Right forelimb (tissue), 1 donor: ENCODE data around the gene UMOD.
"Not testable (repeated sequence)": the region's sequence is repeated elsewhere in the genome, so short reads cannot be mapped to it uniquely, and the experiment has no call there.

ENCODE experiments used
- DNase-seq: peaks from one replicate; pipeline ENCODE4 v3.0.0-alpha.2; 2018

UMOD gene

DNA sequence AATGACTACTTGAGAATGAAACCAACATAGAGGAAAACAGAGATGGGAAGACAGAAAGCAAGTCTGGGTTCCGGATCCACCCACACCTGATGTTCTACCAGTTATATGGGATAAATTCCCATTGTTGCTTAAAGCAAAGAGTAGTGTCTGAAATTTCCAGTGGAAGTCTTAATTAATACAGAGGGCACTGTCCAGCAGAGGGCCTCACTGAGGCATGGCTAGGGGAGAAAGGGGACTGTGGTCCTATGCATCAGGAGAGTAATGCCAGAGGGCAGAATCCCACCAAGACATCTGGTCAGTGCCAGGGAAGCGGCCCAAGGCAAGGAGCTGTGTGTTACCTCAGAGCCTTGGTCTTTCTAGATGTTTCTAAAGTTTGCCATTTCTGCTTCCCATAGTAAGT is 7.5 kb upstream of the UMOD start:
- DNase-seq = no peak

DNA sequence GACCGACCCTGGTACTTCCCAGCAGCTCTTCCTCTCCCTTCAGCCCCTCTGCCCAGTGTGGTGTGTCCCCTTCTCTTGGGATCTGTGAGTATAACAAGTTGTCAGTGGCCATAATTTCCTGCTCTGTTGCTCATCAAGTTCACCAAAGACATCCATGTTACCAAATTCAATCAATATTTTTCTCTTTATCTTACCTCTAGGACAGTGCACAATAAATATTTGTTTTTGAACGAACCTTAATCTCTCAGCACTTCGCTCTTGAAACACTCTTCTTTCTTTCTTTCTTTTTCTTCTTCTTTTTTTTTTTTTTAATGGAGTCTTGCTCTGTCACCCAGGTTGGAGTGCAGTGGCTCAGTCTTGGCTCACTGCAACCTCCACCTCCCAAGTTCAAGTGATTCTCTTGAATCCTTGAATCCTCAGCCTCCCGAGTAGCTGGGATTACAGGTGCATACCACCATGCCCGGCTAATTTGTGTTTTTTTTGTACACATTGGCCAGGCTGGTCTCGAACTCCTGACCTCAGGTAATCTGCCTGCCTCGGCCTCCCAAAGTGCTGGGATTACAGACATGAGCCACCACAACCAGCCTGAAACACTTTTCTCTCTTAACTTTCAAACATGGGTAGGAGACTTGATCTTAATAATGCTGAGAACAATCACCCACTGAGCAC is 2.7 kb upstream of the UMOD start:
- no peak for DNase-seq

DNA sequence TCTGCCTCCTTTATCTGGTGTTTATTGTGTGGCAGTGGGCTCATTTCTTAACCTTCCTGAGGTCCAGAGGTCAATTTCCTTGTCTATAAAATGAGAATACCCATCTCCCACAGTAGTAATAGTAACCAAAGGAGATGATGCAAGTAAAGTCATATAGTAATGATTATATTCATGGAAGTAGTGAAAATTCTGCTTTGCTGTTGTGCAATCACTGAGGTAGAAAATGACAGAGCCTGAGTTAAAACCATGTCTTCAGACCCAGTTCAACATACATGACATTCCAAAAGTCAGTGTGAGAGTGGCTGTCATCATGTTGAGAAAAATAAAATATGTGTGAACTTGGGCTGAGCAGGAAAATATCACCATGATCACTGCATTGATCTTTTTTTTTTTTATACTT is 864 bp upstream of the UMOD start:
- DNase-seq = no peak

DNA sequence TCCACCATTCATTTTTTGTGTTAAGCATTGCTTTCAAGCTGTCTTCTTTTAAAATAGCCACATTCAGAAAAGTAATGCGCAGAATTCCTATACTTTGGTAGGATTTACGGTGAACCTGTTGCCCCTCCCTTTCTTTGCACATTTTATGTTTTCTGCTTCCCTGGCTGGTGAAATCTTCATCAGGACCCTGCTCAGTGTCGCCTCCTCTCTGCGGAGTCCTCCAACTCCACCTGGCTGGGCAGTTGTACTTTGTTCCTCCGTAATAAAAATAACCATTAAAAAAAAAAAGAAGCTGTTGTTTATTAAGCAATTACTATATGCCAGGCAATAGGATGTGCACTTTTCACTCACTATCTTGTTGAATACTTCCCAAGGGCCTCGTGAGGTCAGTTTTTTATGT is 2.9 kb downstream of the UMOD start:
- no peak for DNase-seq

DNA sequence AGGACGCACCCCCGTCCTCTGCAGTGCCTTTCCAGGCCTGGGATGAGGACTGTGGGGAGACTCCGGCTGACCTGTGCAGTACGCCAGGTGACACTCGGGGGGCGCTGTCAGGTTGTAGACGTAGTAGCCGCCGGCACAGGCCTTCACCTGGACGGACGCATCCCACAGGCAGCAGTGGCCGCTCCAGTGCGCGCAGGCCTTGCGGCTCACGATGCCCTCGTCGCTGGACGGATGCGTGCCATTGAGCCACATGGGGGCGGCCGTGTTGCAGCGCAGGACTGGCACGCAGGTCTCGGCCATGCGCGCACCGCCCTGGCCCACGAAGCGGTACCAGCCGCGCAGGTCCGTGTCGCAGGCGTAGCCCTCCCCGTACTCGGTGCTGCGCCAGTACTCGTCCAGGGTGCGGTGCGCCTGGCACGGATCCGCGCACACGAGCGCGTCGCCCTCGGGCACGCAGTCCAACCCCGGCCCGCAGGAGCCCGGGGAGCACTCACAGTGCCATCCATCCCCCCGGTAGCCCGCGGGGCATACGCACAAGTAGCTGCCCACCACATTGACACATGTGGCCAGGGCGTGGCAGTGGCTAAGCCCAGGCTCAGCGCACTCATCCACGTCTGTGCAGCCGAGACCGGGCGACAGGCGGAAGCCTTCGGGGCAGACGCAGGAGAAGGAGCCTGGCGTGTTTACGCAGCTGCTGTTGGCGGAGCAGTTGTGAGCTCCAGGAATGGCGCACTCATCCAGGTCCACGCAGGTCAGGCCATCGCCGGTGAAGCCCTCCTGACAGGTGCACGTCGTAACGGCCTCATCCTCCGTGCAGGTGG is 3.9 kb downstream of the UMOD start:
- DNase-seq = no peak

DNA sequence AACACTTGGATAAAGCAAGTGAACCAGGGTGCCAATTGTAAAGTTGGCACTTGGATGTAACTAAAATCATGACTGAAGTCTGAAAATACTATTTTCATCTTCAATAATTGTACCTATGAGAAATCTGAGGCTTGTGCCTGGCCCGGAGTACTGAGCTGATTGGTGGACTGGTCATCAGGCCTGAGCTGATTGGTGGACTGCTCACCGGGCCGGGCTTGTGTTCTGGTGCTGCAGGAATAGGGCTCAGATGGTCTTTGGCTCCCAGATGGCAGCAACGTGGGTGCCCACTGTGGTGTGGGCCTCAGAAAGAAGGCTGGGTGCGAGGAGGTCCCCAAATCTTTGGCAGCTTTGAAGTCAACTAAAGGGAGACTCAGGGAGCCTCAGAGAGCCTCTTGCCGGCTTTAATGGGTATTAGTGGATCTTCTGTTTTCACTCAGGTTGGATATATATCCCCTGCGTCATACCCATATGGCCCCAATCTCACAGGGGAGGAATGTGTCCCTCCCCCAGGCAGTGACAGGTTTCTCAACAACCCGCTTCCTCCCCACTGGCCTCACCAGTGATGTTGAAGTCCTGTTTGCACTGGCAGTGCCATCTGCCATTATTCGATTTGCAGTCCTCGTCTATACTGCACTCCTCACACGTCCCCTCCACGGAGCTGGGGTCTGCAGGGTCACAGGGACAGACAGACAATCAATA is 4.7 kb downstream of the UMOD start:
- no peak for DNase-seq

DNA sequence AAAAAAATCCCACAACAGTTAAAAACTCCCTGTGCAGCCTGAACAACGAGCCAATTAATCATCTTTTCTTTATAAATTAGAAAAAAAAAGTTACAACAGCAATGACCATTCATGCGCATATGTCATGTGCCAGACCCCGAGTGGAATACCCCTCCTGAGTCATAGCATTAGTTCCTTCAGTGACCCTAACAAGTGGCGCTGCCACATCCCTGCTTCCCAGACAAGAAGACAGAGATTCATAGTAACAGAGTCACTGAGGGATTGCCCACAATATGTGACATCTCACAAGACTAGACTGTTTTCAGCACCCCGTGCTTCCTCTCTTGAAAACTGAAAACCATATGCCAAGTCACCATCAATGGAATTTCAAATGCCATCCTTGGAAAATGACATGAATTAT is 7.9 kb downstream of the UMOD start:
- no peak for DNase-seq

DNA sequence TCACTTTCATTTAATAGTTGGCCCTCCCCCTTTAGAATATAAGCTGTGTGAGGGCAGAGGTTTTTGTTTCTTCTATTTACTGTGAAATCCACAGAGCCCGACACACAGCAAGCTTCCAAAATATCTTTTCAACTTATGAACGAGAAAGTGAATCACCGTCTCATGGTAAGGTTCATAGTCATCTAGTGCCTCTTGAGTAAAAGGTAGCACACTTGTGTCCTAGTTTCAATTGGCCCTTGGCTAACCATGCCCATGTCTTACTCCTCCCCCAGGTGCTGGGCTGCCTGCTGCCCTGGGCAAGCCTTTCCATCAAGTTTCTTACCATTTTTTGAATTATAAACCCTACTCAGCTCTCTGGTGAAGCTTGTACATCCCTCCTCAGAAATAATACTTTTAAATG is 12.8 kb downstream of the UMOD start:
- DNase-seq = no peak

DNA sequence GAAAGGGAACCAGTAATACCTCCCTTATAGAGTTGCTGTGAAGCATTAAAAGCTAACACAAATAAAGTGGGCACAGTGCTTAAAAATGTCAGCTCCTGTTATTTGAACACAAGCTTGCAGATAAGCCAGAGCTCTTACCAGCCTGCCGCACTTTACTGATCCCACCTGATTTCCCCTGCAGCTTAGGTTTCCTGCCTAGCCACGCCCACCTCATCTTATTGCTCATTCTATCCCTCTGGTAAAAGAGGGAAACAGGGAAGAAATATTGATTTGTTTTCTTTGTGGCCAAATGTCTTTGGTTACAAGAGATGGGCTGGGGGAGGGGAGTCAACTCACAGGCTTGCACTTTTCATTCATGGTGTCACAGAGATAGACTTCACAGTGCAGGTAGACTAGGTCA is 15.6 kb downstream of the UMOD start:
- no peak for DNase-seq

DNA sequence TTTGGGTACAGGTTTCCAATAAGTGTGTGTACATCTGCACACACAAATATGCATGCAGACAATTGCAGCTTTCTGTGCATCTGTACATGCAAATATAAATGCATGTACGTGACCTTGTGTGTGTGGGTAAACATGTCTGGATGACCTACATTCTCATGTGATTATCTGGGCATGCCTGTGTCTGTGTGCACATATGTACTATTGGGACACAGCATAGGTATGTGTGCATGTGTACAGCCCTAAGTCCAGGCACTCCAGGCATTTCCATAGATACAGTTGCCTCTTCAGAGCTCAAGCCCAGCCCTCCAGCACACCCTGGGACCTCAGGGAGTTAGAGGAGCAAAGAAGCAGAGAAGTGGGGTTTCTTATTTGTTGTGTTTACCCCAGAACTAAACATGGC is 18.1 kb downstream of the UMOD start:
- DNase-seq = no peak

DNA sequence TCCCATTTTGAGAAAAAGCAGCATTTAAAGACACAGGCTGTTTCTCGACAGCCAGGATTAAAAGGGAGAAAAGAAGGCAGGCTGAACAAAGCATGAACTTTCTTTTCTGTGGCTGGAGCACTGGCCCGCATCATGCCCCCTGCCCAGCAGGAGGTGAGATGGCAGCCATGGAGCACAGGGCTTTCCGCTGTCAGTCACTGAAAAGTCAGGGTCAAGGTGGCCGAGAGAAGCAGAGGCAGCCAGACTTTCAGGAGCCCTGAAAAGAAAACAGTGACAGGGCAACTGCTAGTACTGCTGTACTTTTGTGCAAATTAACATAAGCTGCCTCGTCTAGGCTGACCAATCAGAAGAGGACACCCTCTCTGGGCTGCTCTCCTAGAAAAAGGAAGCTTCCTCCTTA is 19.4 kb downstream of the UMOD start:
- DNase-seq = no peak

DNA sequence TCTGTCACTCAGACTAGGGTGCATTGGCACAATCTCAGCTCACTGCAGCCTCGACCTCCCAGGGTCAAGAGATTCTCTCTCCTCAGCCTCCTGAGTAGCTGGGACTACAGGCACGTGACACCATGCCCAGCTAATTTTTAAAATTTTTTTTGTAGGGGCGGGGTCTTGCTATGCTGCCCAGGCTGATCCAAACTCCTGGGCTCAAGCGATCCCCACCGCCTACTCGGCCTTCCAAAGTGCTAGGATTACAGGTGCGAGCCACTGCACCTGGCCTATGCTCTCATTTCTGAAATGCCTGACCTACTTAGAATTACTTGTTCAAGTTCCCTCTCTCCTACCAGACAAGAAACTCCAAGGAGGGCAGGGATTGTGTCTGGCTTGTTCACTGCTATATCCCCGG is 20.1 kb downstream of the UMOD start:
- DNase-seq = no peak

DNA sequence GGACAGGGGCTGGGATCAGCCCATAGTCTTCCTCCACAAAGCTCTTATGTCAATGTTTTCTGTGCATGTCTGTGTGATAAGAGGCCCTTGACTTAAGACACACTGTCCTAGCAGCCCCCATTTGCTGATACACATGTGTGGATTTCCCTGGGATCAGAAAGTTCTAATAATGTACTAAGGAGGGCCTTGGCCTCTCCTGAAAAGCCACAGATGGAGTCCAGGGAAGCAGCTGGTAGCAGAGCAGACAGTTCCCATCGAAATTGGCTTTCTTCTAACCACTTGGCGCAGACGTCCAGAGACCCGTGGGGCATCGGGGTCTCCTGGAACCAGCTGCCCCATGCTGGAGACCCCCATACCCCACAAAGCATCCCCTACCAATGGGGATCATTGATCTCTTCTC is 20.9 kb downstream of the UMOD start:
- DNase-seq = no peak

DNA sequence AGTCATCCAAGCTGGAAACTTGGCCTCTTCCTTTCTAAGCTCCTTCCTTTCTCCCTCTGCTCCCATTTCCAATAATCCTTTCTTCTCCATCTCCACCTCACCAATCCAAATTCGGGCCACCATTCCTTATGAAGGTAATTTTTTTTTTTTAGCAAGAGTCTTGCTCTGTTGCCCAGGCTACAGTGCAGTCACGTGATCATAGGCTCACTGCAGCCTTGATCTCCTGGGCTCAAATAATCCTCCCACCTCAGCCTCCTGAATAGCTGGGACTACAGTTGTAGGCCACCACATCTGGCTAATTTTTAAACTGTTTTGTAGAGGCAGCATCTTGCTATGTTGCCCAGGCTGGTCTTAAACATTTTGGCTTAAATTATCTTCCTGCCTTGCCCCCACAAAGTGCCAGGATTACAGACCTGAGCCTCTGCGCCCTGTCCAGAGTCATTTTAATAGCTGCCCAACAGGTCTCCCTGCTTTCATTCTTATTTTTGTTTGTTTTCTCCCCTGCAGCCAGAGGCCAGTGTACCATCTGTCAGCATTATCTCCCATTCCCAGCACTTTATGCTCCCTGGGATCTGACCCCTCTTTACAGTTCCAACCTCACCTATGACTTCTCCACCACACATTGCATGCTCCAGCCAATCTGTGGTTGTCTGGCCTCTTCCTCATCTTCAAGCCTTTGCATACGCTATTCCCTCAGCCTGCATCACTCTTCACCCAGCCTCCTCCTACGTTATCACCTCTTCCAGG is 22.9 kb downstream of the UMOD start:
- no peak for DNase-seq

DNA sequence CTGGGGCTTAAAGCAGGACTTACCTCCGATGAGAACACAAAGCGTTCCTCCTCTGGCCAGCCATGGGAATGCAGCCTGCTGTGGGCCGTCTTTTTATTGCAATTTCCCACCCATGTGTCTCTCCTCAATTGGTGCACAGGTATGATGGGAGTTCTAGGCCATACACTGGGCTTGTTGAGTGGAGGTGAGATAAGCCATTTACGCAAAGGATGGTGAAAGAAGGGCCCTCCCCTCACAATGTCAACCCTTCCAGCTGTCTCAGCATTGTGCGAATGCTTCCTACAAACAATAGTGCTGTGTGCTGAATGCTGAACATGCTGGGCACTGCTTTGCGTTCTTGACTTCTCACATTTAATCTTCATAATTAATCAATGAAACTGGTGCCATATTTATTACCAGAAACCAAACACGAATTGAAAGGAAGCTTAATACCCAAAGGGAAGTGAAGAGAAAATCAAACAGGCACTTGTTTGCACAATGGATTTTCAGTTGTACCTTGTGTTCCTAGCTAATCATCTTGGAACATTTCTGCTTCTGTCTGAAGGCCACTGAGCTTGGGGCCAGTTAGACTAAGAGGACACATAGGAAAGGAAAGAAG is 25.0 kb downstream of the UMOD start, which contains the start of gene GP2:
Gene GP2 (minus strand): TSS at position 70 of the 598 bp plus-strand sequence. CDS start 1,082 bp downstream, outside the sequence.
- DNase-seq = no peak

DNA sequence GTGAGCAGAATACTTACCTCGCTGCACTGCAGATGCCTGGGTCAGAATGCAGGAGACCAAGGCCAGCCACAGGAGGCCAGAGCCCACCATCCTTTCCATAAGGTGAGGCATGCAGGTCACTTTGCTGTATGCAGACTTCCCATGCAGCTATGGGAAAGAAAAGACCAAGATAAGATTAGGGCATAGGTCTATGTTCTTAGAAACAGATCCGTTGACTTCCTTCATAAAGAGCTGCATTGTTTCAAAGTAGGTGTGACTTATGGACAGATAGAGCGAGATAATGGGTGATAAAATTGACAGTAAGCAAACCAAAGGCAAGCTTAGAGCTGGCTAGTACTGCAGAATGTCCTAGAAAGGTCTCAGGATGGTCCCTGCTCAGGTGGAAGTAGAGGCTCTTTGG is 26.2 kb downstream of the UMOD start:
- no peak for DNase-seq

DNA sequence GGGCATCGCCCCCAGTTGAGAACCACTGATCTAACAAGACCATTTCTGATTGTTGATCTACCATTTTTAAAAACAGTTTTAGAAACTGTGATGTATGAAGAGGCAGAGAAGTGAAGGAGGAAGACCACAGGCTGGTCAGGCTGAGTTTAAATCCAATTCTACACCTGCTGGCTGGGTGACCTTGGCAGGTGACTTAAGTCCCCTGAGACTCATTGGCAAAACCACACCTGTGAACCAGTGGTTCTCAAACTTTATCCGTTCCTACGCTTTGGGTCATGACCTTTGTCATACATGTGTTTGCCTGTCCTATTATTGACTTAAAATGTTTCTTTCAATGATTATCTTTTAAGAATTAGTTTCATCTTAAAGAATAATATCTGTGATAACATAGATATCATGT is 27.5 kb downstream of the UMOD start:
- no peak for DNase-seq

DNA sequence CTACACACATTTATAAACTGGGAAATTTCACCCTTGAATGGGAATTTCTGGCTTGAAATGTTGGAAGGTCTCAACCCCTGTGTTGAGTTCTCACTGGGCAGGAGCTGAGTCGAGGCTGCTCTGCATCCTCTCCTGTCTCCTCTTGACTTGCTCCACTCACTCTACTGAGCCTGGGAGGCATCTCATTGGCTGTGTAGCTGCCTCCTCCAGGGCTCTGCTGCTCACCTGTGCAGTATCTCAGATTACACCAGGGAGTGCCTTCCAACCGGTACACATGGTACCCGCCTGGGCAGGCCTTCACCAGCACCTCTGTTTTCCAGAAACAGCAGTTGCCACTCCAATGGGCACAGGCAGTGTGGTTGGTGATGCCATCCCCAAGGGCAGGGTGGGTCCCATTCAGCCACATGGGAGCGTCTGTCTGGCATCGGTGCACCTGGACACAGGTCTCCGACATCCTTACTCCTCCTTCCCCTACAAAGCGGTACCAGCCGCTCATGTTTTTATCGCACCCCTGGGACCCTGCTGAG is 28.9 kb downstream of the UMOD start:
- no peak for DNase-seq

DNA sequence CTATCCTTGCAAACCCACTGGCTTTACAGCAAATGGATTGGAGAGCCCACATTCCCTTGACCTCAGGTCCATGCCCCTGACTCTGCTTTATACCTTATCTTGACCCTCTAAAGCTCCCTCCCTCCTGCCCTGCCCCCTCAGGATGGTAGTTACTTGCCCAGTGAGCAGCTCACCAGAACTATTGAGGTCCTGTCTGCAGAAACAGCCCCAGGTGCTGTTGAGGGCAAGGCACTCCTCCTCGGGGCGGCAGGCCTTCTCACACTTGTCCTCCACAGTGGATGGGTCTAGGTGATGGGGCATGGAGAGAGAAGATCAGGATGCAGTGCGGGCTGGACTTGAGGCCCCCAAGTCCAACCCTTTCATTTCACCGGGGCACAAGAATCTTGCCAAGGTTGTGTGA is 29.8 kb downstream of the UMOD start:
- DNase-seq = no peak

DNA sequence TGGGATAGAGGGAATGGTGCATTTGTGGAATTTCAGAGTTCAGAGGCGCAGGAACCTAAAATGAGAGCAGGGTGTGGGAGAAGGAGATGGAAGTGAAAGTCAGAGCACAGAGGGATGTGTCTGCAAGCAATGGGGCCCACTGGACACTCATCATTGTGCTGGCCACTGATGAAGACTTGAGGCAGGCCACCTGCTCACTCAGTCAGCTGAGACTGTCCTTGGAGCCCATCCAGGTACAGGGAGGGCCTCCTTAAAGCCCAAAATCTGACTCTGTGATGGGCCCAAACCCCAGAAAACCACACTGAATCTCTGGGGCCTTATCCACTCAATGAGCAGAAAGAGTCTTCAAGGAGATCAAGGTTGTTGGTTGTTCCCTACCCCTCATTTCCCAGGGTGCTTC is 30.8 kb downstream of the UMOD start:
- DNase-seq = no peak

DNA sequence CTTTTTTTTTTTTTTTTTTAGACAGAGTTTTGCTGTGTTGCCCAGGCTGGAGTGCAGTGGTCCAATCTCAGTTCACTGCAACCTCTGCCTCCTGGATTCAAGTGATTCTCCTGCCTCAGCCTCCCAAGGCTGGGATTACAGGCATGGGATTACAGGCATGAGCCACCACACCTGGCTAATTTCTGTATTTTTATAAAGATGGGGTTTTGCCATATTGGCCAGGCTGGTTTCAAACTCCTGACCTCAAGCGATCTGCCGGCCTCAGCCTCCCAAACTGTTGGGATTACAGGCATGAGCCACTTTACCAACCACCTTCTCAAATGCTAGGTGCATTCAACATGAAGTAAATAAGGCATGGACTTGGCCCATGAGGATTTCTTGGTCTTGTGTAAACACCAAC is 31.5 kb downstream of the UMOD start:
- not testable (repeated sequence) for DNase-seq

DNA sequence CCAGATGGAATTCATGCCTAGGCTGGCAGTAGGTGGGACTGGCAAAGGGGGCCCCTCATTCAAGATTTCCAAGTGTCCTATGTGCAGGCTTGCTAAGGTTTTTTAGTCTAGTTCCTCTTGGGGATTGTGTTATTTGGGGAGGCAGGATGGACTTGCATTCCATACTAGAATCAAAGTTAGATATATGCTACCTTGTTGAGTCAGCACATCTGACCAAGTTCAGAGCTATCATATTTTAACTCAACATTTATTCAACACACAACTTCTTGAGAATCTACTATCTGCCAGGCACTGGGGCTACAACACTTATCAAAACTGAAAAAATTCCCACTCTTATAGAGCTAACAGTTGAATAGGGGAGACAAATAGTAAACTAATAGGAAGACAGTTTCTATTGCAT is 31.9 kb downstream of the UMOD start:
- no peak for DNase-seq

DNA sequence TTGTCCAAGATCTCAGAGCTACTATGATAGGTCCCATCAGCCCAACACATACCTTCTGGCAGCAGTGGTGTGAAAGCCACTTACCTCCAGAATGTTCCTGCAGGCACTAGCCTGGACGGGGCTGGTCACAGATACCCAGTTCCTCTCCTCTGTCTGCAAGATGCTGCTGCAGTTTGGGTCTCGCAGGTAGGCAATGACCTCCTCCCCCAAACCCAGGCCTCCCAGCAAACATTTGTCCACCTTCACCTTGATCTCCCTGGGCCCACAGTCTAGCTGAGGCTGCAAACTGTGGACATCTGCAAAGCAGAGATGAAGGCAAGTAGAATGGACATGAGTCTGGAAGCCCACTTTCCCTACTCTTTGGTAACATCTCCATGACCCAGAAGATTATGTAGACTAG is 32.3 kb downstream of the UMOD start:
- DNase-seq = no peak
